D721Med (cell line): Measurements from ENCODE around the gene MAN1A1.

ENCODE experiments used
- DNase-seq: peaks from one replicate; pipeline ENCODE4 v3.0.0; 2011; ENCODE audit warnings: low spot score; ENCODE audit not compliant: insufficient read length
- FAIRE-seq: peaks from 2 replicates; lab custom pipeline; 2011; peaks lifted over from hg19 to GRCh38; lab: Jason Lieb, UNC
- TF ChIP-seq, protein P1 (sequence below): IDR thresholded peaks from 2 replicates; pipeline ENCODE4 v1.5.1; 2012; ENCODE audit warnings: mild to moderate bottlenecking, control low read depth; ENCODE audit not compliant: insufficient read depth; ENCODE audit errors: missing control alignments

MAN1A1 gene

DNA sequence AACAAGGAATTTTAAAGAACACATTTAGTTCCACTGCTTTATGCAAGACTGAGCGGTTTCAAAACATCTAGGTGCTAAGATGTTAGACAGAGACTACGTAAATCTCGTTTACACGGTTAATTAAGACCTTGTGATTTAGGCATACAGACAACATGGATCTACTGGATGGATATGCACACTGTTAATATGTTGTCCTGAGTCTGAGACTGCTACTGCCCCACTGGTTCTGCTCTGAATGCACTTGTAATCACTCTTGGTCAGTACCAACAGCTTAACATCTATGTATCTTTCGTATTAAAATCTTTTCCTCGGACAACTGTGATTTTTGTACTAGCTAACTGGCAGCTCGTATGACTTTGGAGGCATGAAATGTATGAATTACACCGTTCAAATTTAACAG lies 3.1 kb downstream of the MAN1A1 start:
- TF ChIP-seq, protein P1, sequence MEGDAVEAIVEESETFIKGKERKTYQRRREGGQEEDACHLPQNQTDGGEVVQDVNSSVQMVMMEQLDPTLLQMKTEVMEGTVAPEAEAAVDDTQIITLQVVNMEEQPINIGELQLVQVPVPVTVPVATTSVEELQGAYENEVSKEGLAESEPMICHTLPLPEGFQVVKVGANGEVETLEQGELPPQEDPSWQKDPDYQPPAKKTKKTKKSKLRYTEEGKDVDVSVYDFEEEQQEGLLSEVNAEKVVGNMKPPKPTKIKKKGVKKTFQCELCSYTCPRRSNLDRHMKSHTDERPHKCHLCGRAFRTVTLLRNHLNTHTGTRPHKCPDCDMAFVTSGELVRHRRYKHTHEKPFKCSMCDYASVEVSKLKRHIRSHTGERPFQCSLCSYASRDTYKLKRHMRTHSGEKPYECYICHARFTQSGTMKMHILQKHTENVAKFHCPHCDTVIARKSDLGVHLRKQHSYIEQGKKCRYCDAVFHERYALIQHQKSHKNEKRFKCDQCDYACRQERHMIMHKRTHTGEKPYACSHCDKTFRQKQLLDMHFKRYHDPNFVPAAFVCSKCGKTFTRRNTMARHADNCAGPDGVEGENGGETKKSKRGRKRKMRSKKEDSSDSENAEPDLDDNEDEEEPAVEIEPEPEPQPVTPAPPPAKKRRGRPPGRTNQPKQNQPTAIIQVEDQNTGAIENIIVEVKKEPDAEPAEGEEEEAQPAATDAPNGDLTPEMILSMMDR = no peak
- DNase-seq (no peak), FAIRE-seq (no peak)

DNA sequence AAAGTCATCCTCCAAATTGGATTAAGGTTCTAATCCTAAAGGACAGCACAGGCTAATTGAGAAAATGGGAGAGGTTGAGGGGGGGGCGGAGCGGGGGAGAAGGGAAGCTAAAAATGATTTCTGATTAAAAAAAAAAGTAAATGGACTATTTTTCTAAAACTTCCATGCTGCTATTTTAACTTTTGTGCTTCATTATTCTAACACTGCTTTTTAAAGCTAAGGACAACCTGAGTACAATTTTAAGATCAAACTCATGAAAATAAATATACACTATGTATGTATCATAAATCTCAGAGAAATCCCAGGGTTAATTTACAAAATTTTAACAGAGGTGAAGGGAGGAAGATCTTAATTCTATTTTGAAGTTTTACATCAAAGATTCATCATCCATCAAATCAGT lies 4.4 kb downstream of the MAN1A1 start:
- FAIRE-seq = no peak
- TF ChIP-seq, protein P1 = no peak
- no peak for DNase-seq

DNA sequence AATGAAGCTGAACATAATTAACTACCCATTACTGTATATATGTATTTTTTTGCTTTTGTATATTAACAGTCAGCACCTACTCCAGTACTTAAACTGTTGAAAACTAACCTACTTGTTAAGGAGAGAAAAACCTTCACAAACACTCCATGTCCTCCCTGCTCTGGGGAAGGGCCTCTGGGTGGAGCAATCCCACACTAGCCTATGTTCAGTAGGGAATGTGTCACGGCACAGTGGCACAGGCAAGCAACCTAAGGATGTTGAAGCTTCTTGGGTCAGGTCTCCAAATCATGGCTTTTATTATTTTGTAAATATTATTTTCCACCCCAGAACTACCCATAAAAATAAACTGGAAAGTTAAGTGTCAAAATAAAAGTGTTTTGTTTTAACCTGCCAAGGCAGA lies 5.3 kb downstream of the MAN1A1 start:
- FAIRE-seq (no peak), DNase-seq (no peak)
- TF ChIP-seq, protein P1 = no peak

DNA sequence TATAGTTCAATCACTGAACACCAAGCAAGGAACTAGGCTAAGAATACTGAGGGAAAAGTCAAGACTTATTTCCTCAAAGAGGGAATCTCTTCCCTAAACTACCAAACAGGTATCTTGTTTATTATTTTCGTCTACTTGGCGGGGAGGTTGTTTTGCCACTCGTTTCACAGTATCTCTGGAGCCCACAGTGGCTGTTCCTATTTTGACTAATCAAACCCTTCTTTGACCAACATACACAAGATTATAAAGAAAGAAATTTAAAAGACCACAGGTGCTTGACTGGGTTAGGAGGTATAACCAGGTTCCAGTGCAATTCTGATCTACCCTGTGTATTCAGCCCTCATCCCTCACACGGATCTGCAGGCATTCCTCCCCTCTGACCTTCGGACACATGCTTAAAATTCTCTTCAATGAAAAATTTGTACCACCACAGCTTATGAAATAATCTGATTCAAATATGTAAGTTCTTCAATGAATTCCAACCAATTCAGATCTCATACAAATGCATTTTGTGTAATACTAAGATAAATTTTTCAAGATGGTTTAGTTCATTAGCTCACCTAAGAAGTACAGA lies 5.9 kb downstream of the MAN1A1 start:
- no peak for DNase-seq
- no peak for FAIRE-seq

DNA sequence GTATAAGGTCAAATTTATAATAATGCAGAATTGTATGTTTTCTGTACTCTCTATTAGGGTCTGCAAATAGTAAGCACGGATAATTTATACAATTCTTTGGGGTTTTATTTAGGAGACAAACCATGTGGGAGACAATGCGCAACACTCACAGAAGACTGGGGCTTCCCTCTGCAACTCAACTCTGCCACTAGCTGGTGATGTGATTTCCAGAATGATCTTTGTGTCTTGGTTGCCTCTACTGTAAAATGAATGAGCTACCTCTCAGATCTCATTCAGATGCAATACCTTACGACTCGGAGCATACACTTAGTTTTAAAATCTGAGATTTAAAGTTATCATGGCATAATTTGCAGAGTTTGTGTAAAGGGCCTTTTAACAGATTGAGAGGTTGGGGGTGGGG lies 6.4 kb downstream of the MAN1A1 start:
- TF ChIP-seq, protein P1 = no peak
- FAIRE-seq = no peak
- DNase-seq = no peak

More for the DNA sequence above, 5.9 kb downstream of the MAN1A1 start:
- TF ChIP-seq, protein P1 = no peak

DNA sequence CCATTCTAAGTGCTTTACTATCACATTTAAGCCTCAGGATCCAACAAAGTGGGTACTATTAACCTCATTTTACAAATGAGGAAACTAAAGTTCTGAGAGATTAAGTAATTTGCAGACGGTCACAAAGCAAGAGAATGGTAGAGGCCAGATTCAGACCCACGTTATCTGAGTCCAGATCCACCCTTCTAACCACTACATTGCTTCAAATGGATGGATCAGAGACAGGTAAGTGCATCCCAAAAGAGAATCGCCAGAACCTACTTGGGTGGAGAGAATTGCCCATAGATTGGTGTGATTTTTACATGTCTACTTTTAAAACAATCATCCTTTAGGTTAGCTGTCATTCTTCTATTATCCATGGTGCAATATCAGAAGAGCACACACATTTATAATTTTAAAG lies 7.1 kb downstream of the MAN1A1 start:
- TF ChIP-seq, protein P1 = no peak
- DNase-seq = no peak
- FAIRE-seq = no peak

DNA sequence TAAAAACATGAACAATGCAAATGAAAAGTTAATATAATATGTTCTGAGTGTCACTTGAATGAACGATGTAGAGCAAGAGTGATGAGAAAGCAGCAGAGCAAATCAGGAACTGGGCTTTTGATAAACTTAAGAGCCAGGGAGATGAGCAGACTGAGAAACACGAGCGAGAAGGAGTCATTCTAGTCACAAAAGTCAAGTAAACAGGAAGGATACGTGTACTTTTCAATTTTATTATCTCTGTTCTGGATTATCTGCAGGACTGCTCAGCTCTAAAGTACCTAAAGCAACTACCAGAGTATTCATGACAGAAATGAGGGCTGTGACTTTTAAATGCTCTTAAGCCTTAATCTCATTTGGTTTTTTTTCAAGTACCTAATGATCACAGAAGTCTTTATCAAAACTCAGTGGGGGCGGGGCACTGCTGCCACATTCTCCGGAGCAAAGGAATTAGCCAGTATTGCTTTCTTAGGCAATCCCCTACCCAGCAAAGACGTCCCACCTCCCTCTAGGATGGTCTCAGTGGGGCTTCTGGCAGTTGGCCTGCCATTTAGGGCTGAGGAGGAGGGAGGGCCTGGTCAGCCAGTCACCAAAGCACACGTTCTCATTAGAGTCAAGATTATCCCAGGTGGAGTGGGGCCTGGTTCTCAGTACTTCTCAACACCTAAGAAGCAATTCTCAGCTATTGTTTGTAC lies 8.6 kb downstream of the MAN1A1 start:
- DNase-seq = no peak

More for the DNA sequence above, 8.6 kb downstream of the MAN1A1 start:
- FAIRE-seq = no peak
- TF ChIP-seq, protein P1 = no peak
